ENCODE data around the gene CDH23.

DNA sequence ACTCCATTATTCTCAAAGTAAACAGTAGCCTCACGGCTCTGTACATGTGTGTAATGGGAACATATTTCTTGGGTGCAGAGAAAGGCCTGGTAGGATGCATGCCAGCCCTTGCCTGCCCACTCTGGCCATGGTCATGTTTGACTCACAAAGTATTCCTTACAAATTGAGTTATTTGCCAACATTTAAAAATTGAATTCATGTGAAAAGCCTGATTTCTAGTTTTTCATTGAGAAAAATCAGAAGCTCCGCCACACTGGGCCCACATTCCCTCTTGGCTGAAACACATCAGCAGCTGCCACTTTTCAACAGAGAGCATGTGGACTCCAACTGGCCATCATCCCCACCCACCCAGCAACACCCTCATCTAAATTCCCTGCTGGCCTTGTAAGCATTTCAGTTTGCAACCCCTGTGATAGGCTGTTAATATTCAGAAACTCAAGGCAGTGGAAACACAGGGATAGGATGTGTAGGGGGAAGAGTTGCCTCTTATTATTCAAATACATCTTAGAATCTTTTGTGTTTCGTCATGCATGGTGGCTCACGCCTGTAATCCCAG, 40.9 kb downstream of the CDH23 start:
- TF ChIP-seq CTCF (conservative IDR thresholded peaks at IDR 0.05; ENCODE audit: low read depth, low read length) (no peak), EZH2phosphoT487 (IDR thresholded peaks at IDR 0.05; ENCODE audit: borderline replicate concordance, low read length) (no peak)
